ENCODE data around the gene ARHGEF4. TPM values are rescaled to one million over a fixed set of nuclear protein-coding genes. Genes with fewer than 3 reads are reported as not detected.

Gene ARHGEF4
- polyA plus RNA-seq, 3 donors = 0.05 TPM; not detected in 2

- Mint-ChIP-seq H3K27ac (no peak overlapping the region), H3K4me1 (no peaks in the 10 kb centered on the region), H3K27me3 (ENCODE audit: low read depth in 3 of 3) (peaks cover 6 to 27% (median 7%) of the 10 kb centered on the region in 3 donors), H3K36me3 (no peaks in the 10 kb centered on the region), H3K4me3 (no peak overlapping the region), H3K9me3 (peaks cover 0 to 9% (median 3%) of the 10 kb centered on the region in 7 donors)
- H3K36me3 ChIP-seq (replicated peaks in 1 of 2; ENCODE audit: control insufficient read depth in 1 of 2, insufficient read depth in 2 of 2, low read length in 2 of 2) = no peaks in the 10 kb centered on the region
- intact Hi-C loops (cut with micrococcal nuclease) = no loop called here
- H3K27me3 ChIP-seq (ENCODE audit: control insufficient read depth in 2 of 2, insufficient read depth in 2 of 2, low read length in 2 of 2) = peaks cover 4 to 7% of the 10 kb centered on the region in 2 donors
- no peak for TF ChIP-seq CTCF (IDR thresholded peaks at IDR 0.05)
- H3K9me3 ChIP-seq (replicated peaks in 1 of 2; ENCODE audit: control insufficient read depth in 1 of 2, insufficient read depth in 1 of 2, low read length in 2 of 2) = no peaks in the 10 kb centered on the region
- no CpG with 5 or more reads among the region's 3 CpGs for WGBS (ENCODE audit: insufficient coverage)
- H3K79me2 ChIP-seq (ENCODE audit: insufficient read depth, low read length) = no peaks in the 10 kb centered on the region
- no peak overlapping the region for H3K27ac ChIP-seq (ENCODE audit: low read depth in 1 of 2, low read length in 2 of 2)
- DNase-seq = no peak
- no peaks in the 10 kb centered on the region for H3K4me1 ChIP-seq (ENCODE audit: control insufficient read depth in 1 of 2, insufficient read depth in 2 of 2, low read length in 2 of 2)
- H2AFZ ChIP-seq (ENCODE audit: insufficient read depth, low read depth, low read length, poor library complexity, severe bottlenecking) = no peak overlapping the region
- H3K4me3 ChIP-seq (replicated peaks in 1 of 3; ENCODE audit: low read depth in 2 of 3, low read length in 3 of 3) = no peak overlapping the region
- no peak overlapping the region for H3K4me2 ChIP-seq (replicated peaks; ENCODE audit: extremely low read depth, low read length, poor library complexity, severe bottlenecking)
- H3K9ac ChIP-seq (ENCODE audit: insufficient read depth, low read length, poor library complexity, severe bottlenecking) = no peak overlapping the region
- H4K20me1 ChIP-seq (ENCODE audit: insufficient read depth, low read length) = no peaks in the 10 kb centered on the region
These were observed 160.0 kb downstream of the ARHGEF4 start for GRCh38 chr2:130996691-130997090.

GRCh38 chr2:130997198-130997597, 160.5 kb downstream of the ARHGEF4 start:
- WGBS (ENCODE audit: insufficient coverage) = no CpG with 5 or more reads among the region's 5 CpGs
- Histone ChIP-seq H4K20me1 (ENCODE audit: insufficient read depth, low read length) (no peaks in the 10 kb centered on the region), H3K4me2 (replicated peaks; ENCODE audit: extremely low read depth, low read length, poor library complexity, severe bottlenecking) (no peak overlapping the region), H2AFZ (ENCODE audit: insufficient read depth, low read depth, low read length, poor library complexity, severe bottlenecking) (no peak overlapping the region), H3K9me3 (replicated peaks in 1 of 2; ENCODE audit: control insufficient read depth in 1 of 2, insufficient read depth in 1 of 2, low read length in 2 of 2) (no peaks in the 10 kb centered on the region), H3K36me3 (replicated peaks in 1 of 2; ENCODE audit: control insufficient read depth in 1 of 2, insufficient read depth in 2 of 2, low read length in 2 of 2) (no peaks in the 10 kb centered on the region), H3K79me2 (ENCODE audit: insufficient read depth, low read length) (no peaks in the 10 kb centered on the region), H3K27ac (ENCODE audit: low read depth in 1 of 2, low read length in 2 of 2) (no peak overlapping the region), H3K4me3 (replicated peaks in 1 of 3; ENCODE audit: low read depth in 2 of 3, low read length in 3 of 3) (no peak overlapping the region), H3K9ac (ENCODE audit: insufficient read depth, low read length, poor library complexity, severe bottlenecking) (no peak overlapping the region), H3K4me1 (ENCODE audit: control insufficient read depth in 1 of 2, insufficient read depth in 2 of 2, low read length in 2 of 2) (no peaks in the 10 kb centered on the region), H3K27me3 (ENCODE audit: control insufficient read depth in 2 of 2, insufficient read depth in 2 of 2, low read length in 2 of 2) (peaks cover 4 to 7% of the 10 kb centered on the region in 2 donors)
- no peak overlapping the region for H3K4me3 Mint-ChIP-seq
- peaks cover 0 to 7% (median 2%) of the 10 kb centered on the region in 7 donors for H3K9me3 Mint-ChIP-seq
- DNase-seq = no peak
- H3K4me1 Mint-ChIP-seq = no peaks in the 10 kb centered on the region
- intact Hi-C loops (cut with micrococcal nuclease) = no loop called here
- no peaks in the 10 kb centered on the region for H3K36me3 Mint-ChIP-seq
- peaks cover 5 to 29% (median 6%) of the 10 kb centered on the region in 3 donors for H3K27me3 Mint-ChIP-seq (ENCODE audit: low read depth in 3 of 3)
- TF ChIP-seq CTCF (IDR thresholded peaks at IDR 0.05) = no peak
- no peak overlapping the region for H3K27ac Mint-ChIP-seq

Measured in CD14-positive monocyte (primary cell).